ENCODE results near the gene PCLO. TPM values are rescaled to one million over a fixed set of nuclear protein-coding genes. Genes with fewer than 3 reads are reported as not detected.

The PCLO gene
- total RNA-seq, 4 donors from 2014 or later: 2.3 to 5.0 (median 2.7) TPM

DNA sequence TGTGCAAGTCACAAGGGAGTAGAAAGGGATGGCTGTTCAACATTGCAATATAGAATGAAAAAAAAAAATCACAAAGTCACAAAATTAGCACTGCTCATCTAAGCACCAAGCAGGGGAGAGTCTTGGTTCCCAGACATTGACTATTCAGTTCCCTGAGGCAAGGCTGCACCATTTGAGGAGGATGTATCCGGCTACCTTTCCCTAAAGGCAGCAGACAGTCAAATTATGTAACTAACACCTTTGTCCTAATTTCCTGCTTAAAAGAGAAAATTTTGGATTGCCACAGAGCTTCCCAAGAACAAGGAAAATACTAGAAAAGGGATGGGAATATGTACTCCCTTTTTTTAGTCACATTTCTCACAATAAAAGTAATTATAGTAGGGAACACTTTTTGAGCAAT lies 148.1 kb downstream of the PCLO start:
- Histone ChIP-seq H3K36me3 (no peaks in the 10 kb centered on the region), H3K27ac (replicated peaks in 1 of 4) (no peak overlapping the region), H3K4me3 (no peak overlapping the region), H3K9me3 (no peaks in the 10 kb centered on the region), H3K4me1 (no peaks in the 10 kb centered on the region), H3K27me3 (no peaks in the 10 kb centered on the region)
- 82% methylated on average over 1 of the region's 1 CpG for WGBS
- intact Hi-C loops (cut with DNase I): no loop called here
- TF ChIP-seq CTCF (IDR thresholded peaks at IDR 0.05): no peak
- TF ChIP-seq EP300 (IDR thresholded peaks at IDR 0.05): no peak
- TF ChIP-seq POLR2AphosphoS5 (IDR thresholded peaks at IDR 0.05): no peak
- TF ChIP-seq POLR2A (IDR thresholded peaks at IDR 0.05; ENCODE audit: low read depth): no peak
- DNase-seq (ENCODE audit: extremely low spot score): no peak

DNA sequence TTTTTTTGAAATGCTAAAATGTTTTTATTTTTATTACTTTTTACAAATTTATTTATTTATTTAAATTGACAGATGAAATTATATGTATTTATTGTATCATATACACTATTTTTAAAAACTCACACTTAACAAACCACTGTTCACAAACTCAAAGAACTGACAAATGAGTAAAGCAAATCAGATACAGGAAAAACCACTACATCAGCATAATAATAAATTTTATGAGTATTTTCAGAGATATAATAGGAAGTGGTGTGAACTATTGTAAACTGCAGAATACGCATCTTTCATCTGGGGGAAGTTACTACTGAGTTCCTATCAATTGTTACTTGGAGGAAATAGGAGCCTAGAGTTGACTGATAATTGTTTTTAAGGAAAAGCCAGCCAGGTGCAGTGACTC lies 150.7 kb downstream of the PCLO start:
- no peak overlapping the region for H3K27ac ChIP-seq (replicated peaks in 1 of 4)
- intact Hi-C loops (cut with DNase I): no loop called here
- H3K4me3 ChIP-seq: no peak overlapping the region
- no peaks in the 10 kb centered on the region for H3K36me3 ChIP-seq
- no peaks in the 10 kb centered on the region for H3K27me3 ChIP-seq
- no peaks in the 10 kb centered on the region for H3K4me1 ChIP-seq
- H3K9me3 ChIP-seq: no peaks in the 10 kb centered on the region
- 81% methylated on average over 1 of the region's 1 CpG for WGBS
- TF ChIP-seq POLR2AphosphoS5 (IDR thresholded peaks at IDR 0.05) (no peak), CTCF (IDR thresholded peaks at IDR 0.05) (no peak), POLR2A (IDR thresholded peaks at IDR 0.05; ENCODE audit: low read depth) (no peak), EP300 (IDR thresholded peaks at IDR 0.05) (no peak)
- DNase-seq (ENCODE audit: extremely low spot score): no peak

- Histone ChIP-seq H3K27me3 (no peaks in the 10 kb centered on the region), H3K9me3 (no peaks in the 10 kb centered on the region), H3K4me3 (no peak overlapping the region), H3K36me3 (no peaks in the 10 kb centered on the region), H3K4me1 (no peaks in the 10 kb centered on the region), H3K27ac (replicated peaks in 1 of 4) (no peak overlapping the region)
- intact Hi-C loops (cut with DNase I): loop anchor here (5.0 kb wide), 1 partner anchor 198 kb away; no protein-coding TSS in a partner anchor
- 13% methylated on average over 1 of the region's 1 CpG for WGBS
- TF ChIP-seq CTCF (IDR thresholded peaks at IDR 0.05): no peak
- TF ChIP-seq EP300 (IDR thresholded peaks at IDR 0.05): no peak
- no peak for TF ChIP-seq POLR2AphosphoS5 (IDR thresholded peaks at IDR 0.05)
- TF ChIP-seq POLR2A (IDR thresholded peaks at IDR 0.05; ENCODE audit: low read depth): no peak
- DNase-seq (ENCODE audit: extremely low spot score): no peak
These were observed 157.3 kb downstream of the PCLO start for GRCh38 chr7:83005410-83005809.

GRCh38 chr7:83001362-83002040 lies 161.2 kb downstream of the PCLO start:
- TF ChIP-seq POLR2AphosphoS5 (IDR thresholded peaks at IDR 0.05) (no peak), CTCF (IDR thresholded peaks at IDR 0.05) (no peak), POLR2A (IDR thresholded peaks at IDR 0.05; ENCODE audit: low read depth) (no peak), EP300 (IDR thresholded peaks at IDR 0.05) (no peak)
- H3K4me1 ChIP-seq: no peaks in the 10 kb centered on the region
- no peak overlapping the region for H3K27ac ChIP-seq (replicated peaks in 1 of 4)
- 97% methylated on average over 3 of the region's 3 CpGs for WGBS
- H3K36me3 ChIP-seq: no peaks in the 10 kb centered on the region
- H3K27me3 ChIP-seq: no peaks in the 10 kb centered on the region
- DNase-seq (ENCODE audit: extremely low spot score): no peak
- H3K4me3 ChIP-seq: no peak overlapping the region
- H3K9me3 ChIP-seq: no peaks in the 10 kb centered on the region
- intact Hi-C loops (cut with DNase I): no loop called here

- intact Hi-C loops (cut with DNase I): no loop called here
- TF ChIP-seq POLR2AphosphoS5 (IDR thresholded peaks at IDR 0.05) (no peak), CTCF (IDR thresholded peaks at IDR 0.05) (no peak), EP300 (IDR thresholded peaks at IDR 0.05) (no peak), POLR2A (IDR thresholded peaks at IDR 0.05; ENCODE audit: low read depth) (no peak)
- Histone ChIP-seq H3K4me1 (no peaks in the 10 kb centered on the region), H3K4me3 (no peak overlapping the region), H3K9me3 (no peaks in the 10 kb centered on the region), H3K36me3 (no peaks in the 10 kb centered on the region), H3K27ac (replicated peaks in 1 of 4) (no peak overlapping the region), H3K27me3 (no peaks in the 10 kb centered on the region)
- DNase-seq (ENCODE audit: extremely low spot score): no peak
These were observed 164.2 kb downstream of the PCLO start for GRCh38 chr7:82998436-82998835.

All from esophagus muscularis mucosa (tissue), 4 donors.